Myocyte (in vitro differentiated cells): ENCODE results near the gene NUDC. TPM values are rescaled to one million over a fixed set of nuclear protein-coding genes. Genes with fewer than 3 reads are reported as not detected.
"Not testable (repeated sequence)": the region's sequence is repeated elsewhere in the genome, so short reads cannot be mapped to it uniquely, and the experiment has no call there.

Experiments
- DNase-seq: peaks from one replicate; pipeline ENCODE4 v3.0.0-alpha.2; 2012; ENCODE audit warnings: low read depth
- polyA plus RNA-seq: library from polyadenylated mRNA; unstranded; fragments of >200 nt; gene quantifications from one replicate; pipeline ENCODE4 v1.2.1, GENCODE V29; 2012; ENCODE audit warnings: missing spikeins
- total RNA-seq: library from RNA; depleted of rRNA; stranded (reverse); fragments of >200 nt; gene quantifications from 2 replicates; pipeline ENCODE4 v1.2.3, GENCODE V29; 2014

Gene NUDC
- total RNA-seq: 35.7 and 43.0 TPM in 2 replicates
- polyA plus RNA-seq: 87.3 TPM

DNA sequence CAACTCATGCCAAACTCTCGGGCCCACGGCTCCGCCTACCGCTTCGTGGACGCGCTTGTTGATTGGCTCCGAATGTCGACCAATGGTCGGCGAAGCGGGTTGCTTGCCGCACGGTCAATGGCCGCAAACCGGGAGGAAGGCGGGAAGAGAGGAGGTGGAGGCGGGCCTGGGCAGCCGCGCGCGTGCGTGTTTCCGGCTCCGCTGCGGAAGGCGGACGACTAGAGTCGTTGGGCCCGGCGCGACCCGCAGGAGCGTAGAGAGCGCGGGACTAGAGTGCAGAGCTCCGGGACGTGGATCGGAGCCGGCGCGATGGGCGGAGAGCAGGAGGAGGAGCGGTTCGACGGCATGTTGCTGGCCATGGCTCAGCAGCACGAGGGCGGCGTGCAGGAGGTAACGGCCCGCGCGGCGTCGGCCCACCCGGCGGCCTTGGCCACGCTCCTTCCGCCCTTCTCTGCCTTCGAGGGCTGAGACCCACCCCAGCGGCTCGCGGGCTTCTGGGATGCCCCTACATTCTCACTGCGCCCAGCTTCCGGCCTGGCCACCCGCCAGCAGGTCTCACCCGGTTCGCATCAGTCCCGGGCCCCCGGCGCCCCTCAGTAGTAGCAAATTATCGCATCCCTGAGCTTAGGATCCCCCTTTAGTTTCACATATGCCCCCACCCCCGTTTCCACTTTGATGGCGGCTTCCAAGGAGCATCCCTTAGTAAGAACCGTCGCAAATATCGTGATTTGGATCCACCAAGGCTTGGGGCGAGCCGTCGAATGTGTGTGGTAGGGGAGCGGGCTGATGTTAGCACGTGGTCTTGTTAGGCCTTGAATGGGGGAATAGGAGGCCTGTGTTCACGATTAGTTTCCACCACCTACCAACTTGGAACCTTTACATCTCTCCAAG, at the start of gene NUDC:
TSS of gene NUDC (plus strand) at position 204 of the 891 bp plus-strand sequence. CDS start at position 310, 106 bp downstream.
- peak; percentile 98 for DNase-seq

DNA sequence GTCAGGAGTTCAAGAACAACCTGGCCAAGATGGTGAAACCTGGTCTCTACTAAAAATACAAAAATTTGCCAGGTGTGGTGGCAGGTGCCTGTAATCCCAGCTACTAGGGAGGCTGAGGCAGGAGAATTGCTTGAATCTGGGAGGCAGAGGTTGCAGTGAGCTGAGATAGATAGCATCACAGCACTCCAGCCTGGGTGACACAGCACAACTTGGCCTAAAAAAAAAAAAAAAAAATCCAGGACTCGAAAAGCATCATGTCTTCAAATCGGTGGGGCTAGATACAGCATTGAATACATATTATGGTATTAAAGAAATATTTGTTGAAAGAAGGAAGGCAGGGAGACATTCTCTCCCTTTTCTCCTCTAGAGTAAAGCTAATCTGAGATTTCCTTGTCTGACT, 48.4 kb upstream of the NUDC start:
- not testable (repeated sequence) for DNase-seq

DNA sequence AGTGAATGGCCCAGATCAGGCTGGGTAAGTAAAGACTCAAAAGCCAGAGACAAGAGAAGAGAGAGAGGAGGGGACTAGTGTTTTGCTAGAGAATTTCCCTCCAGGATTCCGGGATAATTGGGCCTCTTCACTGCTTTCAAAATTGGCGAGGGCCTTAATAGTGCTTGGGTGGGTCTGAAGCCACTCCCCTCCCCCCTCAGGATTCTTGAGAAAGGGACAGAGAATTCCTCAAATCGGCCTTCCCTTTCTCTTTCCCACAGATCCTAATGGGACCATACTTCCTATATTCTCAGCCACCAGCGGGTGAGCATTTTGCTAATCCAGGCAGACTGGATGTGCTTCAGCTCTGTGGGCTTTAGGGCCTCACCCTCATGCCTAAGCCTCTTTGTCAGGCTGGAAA, 46.6 kb upstream of the NUDC start:
- DNase-seq: no peak

DNA sequence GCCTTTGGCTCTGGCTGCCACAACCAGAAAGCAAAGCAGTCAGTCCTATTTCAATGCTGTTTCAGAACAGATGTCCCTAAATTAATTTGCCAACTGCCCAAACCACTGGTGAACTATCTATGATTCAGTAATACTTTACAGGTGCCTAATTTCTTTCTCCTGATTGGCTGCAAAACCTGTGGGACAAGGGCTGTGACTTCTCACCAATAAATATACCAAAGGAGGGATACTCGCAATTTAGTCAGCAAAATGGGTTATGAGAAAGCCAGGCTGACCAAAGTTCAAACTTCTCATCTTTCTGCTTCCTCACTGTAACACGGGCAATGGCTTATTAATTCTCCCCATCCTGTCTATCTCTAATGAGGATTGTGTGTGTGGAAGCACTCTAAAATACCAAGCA, 44.2 kb upstream of the NUDC start:
- DNase-seq: no peak

DNA sequence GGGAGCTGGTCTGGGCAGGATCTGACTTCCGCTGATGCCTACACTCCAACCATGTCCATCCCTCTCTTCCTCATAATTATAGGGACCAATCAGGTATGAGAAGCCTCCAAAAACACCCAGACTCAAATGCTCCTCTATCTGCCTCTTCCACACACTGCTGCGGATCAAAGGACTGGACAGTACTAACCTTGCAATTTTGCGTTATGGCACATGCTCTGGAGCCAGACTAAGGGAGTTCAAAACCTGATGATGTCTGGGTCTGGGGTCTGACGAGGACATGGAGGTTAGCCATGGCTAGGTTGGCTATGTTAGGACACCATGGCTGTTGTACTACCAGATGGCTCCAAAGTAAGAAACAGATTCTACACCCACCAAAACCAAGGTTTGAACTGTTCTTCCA, 41.8 kb upstream of the NUDC start:
- no peak for DNase-seq

DNA sequence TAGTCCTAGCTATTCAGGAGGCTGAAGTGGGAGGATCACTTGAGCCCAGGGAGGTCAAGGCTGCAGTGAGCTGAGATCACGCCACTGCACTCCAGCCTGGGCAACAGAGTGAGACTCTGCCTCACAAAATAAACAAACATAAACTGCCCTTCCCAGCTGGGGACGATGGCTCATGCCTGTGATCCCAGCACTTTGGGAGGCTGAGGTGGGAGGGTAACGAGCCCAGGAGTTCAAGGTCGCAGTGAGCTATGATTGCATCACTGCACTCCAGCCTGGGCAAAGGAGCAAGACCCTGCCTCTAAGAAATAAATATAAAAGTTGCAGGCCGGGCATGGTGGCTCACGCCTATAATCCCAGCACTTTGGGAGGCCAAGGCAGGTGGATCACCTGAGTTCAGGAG, 39.9 kb upstream of the NUDC start:
- not testable (repeated sequence) for DNase-seq

DNA sequence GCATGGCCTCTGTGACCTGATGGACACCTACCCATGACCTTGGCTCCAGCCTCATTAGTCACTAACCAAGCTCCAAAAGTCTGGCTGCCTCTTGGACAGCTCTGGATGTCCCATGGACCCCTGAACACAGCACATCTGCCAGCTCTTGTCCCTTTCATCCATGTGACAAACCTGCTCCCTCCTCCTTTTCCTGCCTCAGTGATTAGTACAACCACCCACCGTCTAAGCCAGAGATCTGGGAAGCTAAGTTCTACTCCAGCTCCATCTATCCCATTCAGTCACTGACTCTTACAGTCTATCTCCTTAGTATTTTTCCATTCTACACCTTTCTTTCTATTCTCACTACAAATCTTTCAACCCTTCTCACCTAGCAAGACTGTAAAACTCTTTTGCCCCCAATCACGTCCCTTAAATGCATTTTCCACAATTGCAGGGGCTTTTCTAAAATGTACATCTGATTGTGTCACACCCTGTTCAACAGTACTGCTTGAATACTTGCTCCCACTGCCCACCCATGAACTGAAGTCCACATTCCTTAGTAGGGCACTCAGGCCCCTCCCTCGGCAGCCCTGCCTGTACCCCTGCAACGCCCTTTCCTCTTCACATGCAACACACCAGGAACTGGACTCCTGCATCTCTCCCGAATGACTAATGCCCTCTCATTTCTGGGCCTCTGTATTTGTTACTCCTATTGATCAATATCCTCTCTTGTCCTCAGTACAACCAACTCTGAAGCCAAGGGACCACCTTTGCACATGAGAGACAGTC, 38.7 kb upstream of the NUDC start:
- no peak for DNase-seq

DNA sequence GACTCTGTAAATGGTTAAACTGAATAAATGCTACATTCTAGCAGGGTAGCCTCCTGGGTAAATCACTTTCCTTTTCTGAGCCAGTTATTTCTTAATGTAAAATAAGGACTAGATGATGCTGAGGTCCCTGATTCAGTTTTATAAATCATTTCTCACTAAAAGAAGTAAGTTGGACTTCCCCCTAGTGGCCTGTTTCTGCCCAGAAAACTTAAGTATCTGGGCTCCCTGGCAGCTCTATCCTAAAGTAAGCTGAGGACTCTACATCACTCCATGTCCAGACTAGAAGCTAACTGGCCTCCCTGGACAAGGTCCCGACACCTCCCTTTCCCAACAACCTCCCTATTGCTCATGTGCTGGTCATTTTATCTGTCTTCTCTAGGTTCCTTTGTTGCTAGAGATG, 34.4 kb upstream of the NUDC start:
- DNase-seq: peak; percentile 13

DNA sequence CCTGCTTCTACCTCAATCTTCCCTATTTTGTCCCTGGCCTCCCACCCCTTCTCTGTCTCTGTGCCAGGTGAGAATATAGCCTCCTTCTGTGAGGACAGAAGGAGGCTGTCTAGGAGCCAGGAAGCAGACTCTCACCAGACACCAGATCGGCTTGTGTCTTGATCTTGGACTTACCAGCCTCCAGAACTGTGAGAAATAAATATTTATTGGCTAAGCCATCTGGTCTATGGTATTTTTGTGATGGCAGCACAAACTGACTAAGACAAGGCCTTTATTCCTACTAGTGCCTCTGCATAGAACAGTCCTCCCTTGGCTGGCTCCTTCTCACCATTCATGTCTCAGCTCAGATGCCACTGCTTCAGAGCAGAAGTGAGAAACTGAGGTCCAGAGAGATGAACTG, 33.3 kb upstream of the NUDC start:
- DNase-seq: no peak

DNA sequence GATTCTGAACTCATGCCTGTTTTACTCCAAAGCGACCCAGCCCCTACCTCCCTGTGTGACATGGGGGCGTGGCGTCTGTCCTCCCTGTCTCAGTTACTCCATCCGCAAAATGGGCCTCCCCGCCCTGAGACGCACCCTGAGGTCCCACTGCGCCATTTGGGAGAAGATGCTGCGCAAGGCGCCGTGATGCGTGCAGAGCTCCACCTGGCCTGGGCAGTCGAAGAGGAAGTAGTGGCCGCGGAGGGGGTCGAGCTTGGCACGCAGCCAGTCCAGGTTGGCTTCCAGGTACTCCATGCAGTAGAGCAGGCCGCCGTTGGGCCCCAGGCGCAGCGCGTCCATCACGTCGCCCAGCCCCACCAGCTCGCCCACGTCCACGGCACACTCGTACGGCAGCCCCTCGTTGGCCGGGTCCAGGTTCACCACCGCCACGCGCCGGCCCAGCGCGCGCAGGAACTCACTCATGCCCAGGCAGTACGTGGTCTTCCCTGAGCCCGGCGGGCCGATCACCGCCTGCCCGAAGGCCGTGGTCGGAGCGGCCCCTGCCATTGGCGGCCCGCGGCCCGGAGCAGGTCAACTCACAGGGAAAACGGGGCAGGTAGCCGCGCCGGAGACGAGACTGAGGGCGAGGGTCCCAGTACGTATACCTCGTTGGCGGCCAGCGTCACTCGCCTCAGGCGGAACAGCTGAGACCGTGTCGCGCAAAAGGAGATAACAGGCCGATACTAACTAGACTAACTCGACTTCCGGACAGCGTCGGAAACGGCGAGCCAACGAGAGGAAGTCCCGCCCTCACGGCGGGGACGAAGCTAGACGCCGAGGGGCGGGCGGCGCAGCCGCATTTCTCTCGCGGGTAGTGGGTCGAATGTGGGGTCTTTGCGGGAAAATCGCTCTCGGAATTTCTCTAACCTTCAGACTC, 31.7 kb upstream of the NUDC start, which contains the start of gene GPN2:
TSS of gene GPN2 (minus strand) at position 733 of the 916 bp plus-strand sequence. CDS start at position 546, 187 bp downstream.
- DNase-seq: peak; percentile 83

DNA sequence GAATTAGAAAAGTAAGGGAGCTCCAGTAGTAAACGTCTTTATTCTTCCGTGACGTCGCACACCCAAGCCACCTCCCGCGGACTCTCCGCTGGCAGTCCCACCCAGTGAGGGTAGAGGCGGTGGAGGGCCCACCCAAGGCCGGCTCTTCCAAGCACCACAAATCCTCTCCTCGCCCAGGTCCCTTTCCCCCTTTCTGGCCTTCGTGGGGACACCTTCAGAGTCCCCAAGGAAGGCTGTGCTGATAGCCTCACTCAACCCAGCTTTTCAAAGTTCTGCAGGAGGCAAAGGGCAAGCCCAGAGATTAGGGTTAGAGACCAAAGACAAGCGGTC, 31.1 kb upstream of the NUDC start:
- DNase-seq: no peak

DNA sequence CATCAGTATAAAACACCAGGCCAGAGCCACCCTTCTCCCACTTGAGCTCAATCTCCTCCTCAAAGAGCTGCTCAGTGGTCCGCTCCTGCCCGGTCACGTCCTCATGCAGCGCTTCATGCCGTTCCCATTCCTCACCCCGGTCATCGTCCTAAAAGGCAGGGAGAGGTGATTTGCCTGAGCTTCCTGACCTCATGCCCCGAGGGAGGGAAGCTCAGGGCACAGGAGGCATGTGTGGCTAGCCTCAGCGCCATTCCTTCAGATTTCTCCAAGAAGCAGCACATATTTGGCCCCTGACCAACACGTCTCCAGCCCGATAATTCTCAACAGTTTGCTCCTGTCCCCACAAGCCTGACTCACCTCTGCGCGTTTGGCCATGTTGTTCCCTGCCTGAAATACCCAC, 27.3 kb upstream of the NUDC start:
- DNase-seq: no peak

DNA sequence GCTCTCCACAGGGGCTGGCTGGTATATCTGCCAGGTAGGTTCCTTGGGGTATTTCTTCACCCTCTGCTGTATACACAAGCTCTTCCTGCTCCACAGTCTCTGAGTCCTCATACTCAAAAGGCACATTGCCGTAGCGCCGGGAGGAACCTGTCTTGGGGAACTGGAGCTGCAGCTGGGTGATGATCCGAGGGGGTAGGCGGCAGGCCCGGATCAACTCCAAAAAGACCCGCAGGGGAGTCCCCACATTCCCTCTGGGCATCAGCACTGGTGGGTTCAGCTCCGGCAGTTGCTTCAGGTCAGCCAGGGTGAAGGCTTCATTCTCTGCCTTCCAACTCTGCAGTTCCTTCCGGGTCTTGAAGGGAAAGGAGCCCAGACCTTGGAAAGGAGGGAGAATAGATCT, 24.2 kb upstream of the NUDC start:
- no peak for DNase-seq

DNA sequence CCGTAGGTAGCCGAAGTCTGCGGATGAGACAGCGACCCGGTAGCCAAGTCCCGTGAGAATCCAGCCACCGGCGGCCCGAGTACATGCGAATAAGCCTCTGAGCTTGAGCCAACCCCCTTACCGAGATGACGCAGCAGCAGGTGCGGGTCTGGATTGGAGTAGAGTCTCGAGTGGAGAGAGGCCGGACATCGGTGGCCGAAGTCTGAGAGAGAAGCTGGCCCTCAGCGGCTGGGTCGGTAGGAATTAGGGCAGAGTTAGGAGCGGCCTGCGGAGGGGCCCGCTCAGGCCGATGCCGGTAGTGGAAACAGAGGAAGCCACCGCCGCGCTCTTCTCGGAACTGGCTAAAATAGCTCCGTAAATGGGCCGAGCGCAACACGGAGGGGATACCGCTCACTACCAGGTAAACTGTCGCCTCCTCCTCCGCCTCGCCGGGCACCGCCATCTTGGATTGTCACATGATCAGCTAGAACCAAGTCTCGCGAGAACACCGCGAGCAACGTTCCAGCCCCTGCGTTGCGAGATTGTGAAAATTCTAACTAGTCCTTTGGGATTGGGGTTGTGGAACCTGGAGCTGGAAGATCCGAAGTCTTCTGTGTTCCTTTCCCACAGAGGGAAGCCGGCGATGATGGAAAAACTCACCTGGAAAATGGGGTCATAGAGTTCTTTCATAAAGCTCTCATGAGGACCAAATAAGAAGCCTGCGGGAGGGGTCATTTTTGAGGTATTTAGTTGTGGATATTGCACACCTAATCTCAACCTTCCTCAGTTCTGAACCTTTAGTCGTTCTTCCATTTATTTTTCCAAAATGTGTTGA, 21.3 kb upstream of the NUDC start, which contains the start of gene GPATCH3:
TSS of gene GPATCH3 (minus strand) at position 467 of the 814 bp plus-strand sequence. CDS start at position 442, 25 bp downstream.
- peak; percentile 96 for DNase-seq

DNA sequence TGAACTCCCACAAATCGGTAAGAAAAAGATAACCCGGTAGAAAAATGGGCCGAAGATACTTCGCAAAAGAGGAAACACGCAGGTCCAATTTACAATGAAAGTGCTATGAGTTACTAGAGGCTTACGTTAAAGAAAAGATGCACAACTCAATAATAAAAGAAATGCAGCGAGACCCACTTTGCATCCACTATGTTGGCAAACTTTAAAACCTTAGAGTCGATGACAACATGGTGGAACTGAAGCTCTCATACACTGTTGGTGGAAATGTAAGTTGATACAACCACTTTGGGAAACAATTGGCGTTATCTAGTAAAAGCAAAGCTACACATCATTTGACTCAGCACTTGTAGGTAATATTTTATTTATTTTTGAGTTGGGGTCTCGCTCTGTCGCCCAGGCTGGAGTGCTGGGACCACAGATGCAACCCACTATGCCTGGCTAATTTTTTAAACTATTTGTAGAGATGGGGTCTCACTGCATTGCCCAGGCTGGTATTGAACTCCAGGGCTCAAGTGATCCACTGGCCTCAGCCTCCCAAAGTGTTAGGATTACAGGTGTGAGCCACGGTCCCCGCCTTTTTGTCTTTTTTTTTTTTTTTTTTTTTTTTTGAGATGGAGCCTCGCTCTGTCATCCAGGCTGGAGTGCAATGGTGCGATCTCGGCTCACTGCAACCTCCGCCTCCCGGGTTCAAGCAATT, 20.6 kb upstream of the NUDC start:
- no peak for DNase-seq

DNA sequence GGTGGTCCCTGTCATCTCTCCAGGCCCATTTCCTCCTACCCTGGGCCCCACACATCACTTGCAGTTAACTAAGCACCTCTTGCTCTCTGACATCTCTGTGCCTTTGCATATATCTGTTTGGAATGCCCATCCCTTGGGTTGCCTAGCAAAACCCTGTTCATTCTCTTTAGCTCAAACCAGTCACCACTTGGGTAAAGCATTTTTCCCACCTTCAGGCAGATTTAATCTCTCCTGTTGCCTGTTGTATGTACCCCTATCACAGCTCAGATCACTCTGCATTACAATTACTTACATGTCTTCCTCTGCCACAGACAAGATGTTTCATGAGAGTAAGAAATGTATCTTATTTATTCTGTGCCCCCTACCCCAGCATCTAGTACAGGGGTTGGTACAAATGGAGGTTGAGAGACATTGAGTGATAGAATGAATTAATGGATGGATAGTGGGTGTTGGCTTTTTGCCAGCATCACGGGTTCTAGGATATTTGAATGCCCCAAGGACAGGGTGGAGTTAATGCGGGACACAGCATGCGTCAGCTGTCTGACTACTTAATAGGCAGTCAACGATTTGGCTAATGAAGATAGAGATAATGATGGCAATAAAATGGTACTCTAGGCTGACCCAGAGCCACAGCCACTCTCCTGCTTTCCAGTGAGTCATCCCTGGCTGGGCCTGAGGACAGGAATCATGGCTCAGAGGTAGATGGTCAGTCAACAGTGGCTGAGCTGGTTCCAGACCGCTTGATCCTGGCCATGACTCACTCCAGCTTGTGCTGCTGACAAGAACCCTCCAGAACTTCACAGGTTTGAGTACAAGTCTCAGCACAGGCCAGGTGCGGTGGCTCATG, 14.2 kb upstream of the NUDC start:
- DNase-seq: peak; percentile 49

DNA sequence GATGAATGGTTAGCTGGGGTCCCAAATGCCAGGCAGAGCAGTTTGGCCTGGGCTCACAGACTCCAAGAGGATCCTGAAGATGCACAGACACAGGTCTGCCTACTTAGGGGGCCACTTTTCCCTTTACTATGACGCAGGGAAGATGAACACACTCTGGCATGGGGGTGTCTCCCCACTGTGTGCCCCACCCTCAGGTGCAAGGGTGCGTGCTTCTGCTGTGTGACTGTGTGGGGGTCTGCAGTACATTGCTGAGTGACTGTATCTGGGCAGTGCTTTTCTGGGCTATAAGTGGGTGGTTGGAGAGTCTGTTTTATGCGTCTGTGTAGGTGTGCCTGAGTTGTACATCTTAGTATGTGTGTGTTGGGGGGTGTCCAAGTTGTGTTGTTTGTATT, 11.6 kb upstream of the NUDC start:
- DNase-seq: no peak

DNA sequence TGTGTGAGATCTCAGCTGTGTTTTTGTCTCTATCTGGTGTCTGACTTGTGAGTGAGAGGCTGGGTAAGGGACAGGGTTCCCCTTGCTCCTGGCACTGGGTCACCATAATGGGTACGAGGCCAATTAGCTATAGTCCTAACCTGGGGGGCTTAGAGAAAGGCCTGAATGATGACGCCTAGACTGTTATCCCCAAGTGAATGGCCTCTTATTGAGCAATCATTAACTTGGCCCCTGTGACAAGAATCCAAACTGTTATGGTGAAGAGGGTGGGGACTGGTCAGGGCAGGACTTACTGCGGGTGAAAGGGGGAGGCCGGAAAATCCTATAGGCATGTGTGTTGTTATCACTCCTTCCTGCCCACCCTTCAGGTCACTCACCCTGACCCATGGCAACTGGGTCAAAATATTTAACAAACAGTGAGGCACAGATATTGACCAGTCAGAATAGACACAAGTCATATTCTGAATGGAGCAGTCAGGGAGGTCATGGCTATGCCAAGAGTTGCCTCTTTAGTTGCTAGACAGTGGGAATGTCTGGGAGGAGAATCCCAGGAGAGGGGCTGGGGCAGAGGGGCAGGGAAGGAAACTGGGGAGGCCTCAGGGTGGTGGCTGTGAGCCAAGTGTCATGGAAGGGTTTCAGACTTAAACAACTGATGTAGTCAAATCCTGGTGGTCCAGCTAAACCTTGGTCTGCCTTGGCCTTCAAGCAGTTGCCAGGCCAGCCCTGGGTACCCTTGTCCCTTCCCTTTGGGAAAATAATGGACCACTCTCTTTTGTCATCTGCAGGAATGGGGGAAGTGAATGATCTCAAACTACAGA, 11.0 kb upstream of the NUDC start:
- no peak for DNase-seq
